Mesendoderm (in vitro differentiated cells): ENCODE data around the gene KIF5B.
"Not testable (repeated sequence)": the region's sequence is repeated elsewhere in the genome, so short reads cannot be mapped to it uniquely, and the experiment has no call there.

Experiments used
- DNase-seq: peaks from one replicate; pipeline ENCODE4 v3.0.0; 2013
- H2AK5ac ChIP-seq: 2 replicates; pipeline ENCODE4 v1.6.1; 2013; ENCODE audit warnings: low read length, inconsistent platforms
- H2BK120ac ChIP-seq: 2 replicates; pipeline ENCODE4 v1.6.1; 2013; ENCODE audit warnings: low read depth, mild to moderate bottlenecking, low read length, moderate library complexity, mixed read lengths
- H2BK15ac ChIP-seq: replicated peaks from 2 replicates; pipeline ENCODE4 v1.6.1; 2013; ENCODE audit warnings: low read depth, mild to moderate bottlenecking, moderate library complexity
- H2BK5ac ChIP-seq: 2 replicates; pipeline ENCODE4 v1.6.1; 2013; ENCODE audit warnings: low read length, inconsistent platforms
- H3K18ac ChIP-seq: 2 replicates; pipeline ENCODE4 v1.6.1; 2013; ENCODE audit warnings: mild to moderate bottlenecking, low read length, mixed read lengths
- H3K23ac ChIP-seq: one replicate; pipeline ENCODE4 v1.6.1; 2013; ENCODE audit warnings: low read length
- H3K27ac ChIP-seq: 2 replicates; pipeline ENCODE4 v1.5.1; 2013; ENCODE audit warnings: low read depth, mild to moderate bottlenecking, inconsistent platforms, low read length, moderate library complexity
- H3K27me3 ChIP-seq: 2 replicates; pipeline ENCODE4 v1.6.1; 2013; ENCODE audit warnings: low read length, control low read depth, mild to moderate bottlenecking, inconsistent platforms; ENCODE audit not compliant: insufficient read depth, poor library complexity
- H3K36me3 ChIP-seq: 2 replicates; pipeline ENCODE4 v1.6.1; 2013; ENCODE audit warnings: low read length, inconsistent platforms; ENCODE audit not compliant: control insufficient read depth, insufficient read depth
- H3K4ac ChIP-seq: one replicate; pipeline ENCODE4 v1.6.1; 2013; ENCODE audit warnings: low read depth, mild to moderate bottlenecking, low read length, moderate library complexity
- H3K4me1 ChIP-seq: 2 replicates; pipeline ENCODE4 v1.6.1; 2013; ENCODE audit warnings: low read depth, low read length, inconsistent platforms; ENCODE audit not compliant: control insufficient read depth
- H3K4me2 ChIP-seq: 2 replicates; pipeline ENCODE4 v1.6.1; 2013; ENCODE audit warnings: low read length
- H3K4me3 ChIP-seq: 2 replicates; pipeline ENCODE4 v1.5.1; 2013; ENCODE audit warnings: mild to moderate bottlenecking, low read length
- H3K56ac ChIP-seq: one replicate; pipeline ENCODE4 v1.6.1; 2013; ENCODE audit warnings: low read length
- H3K79me1 ChIP-seq: 2 replicates; pipeline ENCODE4 v1.6.1; 2013; ENCODE audit warnings: low read length, inconsistent platforms
- H3K79me2 ChIP-seq: 2 replicates; pipeline ENCODE4 v1.6.1; 2013; ENCODE audit warnings: mild to moderate bottlenecking, low read length; ENCODE audit not compliant: control insufficient read depth, insufficient read depth
- H3K9ac ChIP-seq: 2 replicates; pipeline ENCODE4 v1.6.1; 2013; ENCODE audit warnings: low read length, inconsistent platforms
- H4K5ac ChIP-seq: one replicate; pipeline ENCODE4 v1.6.1; 2013; ENCODE audit warnings: low read length
- H4K8ac ChIP-seq: one replicate; pipeline ENCODE4 v1.6.1; 2013; ENCODE audit warnings: low read depth, mild to moderate bottlenecking, control low read depth, low read length, moderate library complexity
- WGBS: extraction: QIAGEN DNeasy Blood & Tissue Kit; methylation state at CpG from one replicate; pipeline ENCODE4 v1.1.7; 2013; ENCODE audit warnings: low lambda C conversion rate, missing lambda C conversion rate; ENCODE audit not compliant: insufficient coverage; ENCODE audit errors: extremely low coverage; 5-methylcytosine and 5-hydroxymethylcytosine counted together

Gene KIF5B

DNA sequence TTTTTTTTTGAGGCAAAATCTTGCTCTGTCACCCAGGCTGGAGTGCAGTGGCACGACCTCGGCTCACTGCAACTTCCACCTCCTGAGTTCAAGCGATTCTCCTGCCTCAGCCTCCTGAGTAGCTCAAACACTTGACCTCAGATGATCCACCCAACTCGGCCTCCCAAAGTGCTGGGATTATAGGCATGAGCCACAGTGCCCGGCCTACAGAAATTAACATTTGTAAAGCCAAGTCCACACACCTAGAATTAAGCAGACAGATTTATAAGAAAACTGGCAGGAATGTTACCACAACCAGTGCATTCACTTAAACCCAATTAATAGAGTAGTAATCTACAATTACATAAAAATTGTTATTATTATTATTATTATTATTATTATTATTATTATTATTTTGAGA lies 11.7 kb upstream of the KIF5B start:
- H4K5ac ChIP-seq, H2BK120ac ChIP-seq, H3K4me2 ChIP-seq, H3K4ac ChIP-seq, H3K79me1 ChIP-seq, H3K79me2 ChIP-seq, H2AK5ac ChIP-seq, H4K8ac ChIP-seq, H3K23ac ChIP-seq, H3K56ac ChIP-seq, H3K36me3 ChIP-seq, H3K4me3 ChIP-seq, DNase-seq, H3K4me1 ChIP-seq, H3K27me3 ChIP-seq, H2BK15ac ChIP-seq, H3K9ac ChIP-seq, H3K27ac ChIP-seq, H2BK5ac ChIP-seq, H3K18ac ChIP-seq: not testable (repeated sequence)
- no CpG with 5 or more reads among the region's 5 CpGs for WGBS

GRCh38 chr10:32065856-32066255 lies 9.6 kb upstream of the KIF5B start:
- Histone ChIP-seq H2BK120ac (no peak overlapping the region), H3K4me3 (no peak overlapping the region), H2AK5ac (no peak overlapping the region), H3K4me2 (no peak overlapping the region), H3K27me3 (no peaks in the 10 kb centered on the region), H3K23ac (no peak overlapping the region), H3K79me2 (no peaks in the 10 kb centered on the region), H3K79me1 (no peaks in the 10 kb centered on the region), H4K8ac (no peak overlapping the region), H2BK5ac (no peak overlapping the region), H3K9ac (no peak overlapping the region), H3K4ac (no peak overlapping the region), H3K27ac (no peak overlapping the region), H3K18ac (no peak overlapping the region), H3K4me1 (no peaks in the 10 kb centered on the region), H4K5ac (no peak overlapping the region), H3K36me3 (no peaks in the 10 kb centered on the region), H3K56ac (no peak overlapping the region), H2BK15ac (no peak overlapping the region)
- no CpG with 5 or more reads among the region's 4 CpGs for WGBS
- no peak for DNase-seq

- Histone ChIP-seq H2BK5ac (no peak overlapping the region), H3K27me3 (no peaks in the 10 kb centered on the region), H3K4ac (no peak overlapping the region), H3K79me2 (no peaks in the 10 kb centered on the region), H4K5ac (no peak overlapping the region), H3K23ac (no peak overlapping the region), H2BK15ac (no peak overlapping the region), H3K4me2 (no peak overlapping the region), H3K27ac (no peak overlapping the region), H2AK5ac (no peak overlapping the region), H4K8ac (no peak overlapping the region), H2BK120ac (no peak overlapping the region), H3K36me3 (no peaks in the 10 kb centered on the region), H3K56ac (no peak overlapping the region), H3K79me1 (no peaks in the 10 kb centered on the region), H3K18ac (peak overlapping the region; percentile 20), H3K4me3 (no peak overlapping the region), H3K4me1 (peaks cover 2% of the 10 kb centered on the region), H3K9ac (no peak overlapping the region)
- WGBS, result no CpG with 5 or more reads among the region's 2 CpGs
- no peak for DNase-seq
Observed at GRCh38 chr10:32061440-32061839, 5.2 kb upstream of the KIF5B start.

GRCh38 chr10:32060347-32060746 lies 4.1 kb upstream of the KIF5B start:
- Histone ChIP-seq H3K36me3 (no peaks in the 10 kb centered on the region), H4K5ac (no peak overlapping the region), H3K4ac (no peak overlapping the region), H3K27ac (no peak overlapping the region), H3K79me2 (peaks cover 8% of the 10 kb centered on the region), H3K79me1 (no peaks in the 10 kb centered on the region), H4K8ac (no peak overlapping the region), H2BK15ac (no peak overlapping the region), H2AK5ac (no peak overlapping the region), H3K23ac (no peak overlapping the region), H3K18ac (no peak overlapping the region), H3K4me3 (no peak overlapping the region), H3K4me2 (no peak overlapping the region), H3K4me1 (peaks cover 2% of the 10 kb centered on the region), H2BK120ac (no peak overlapping the region), H3K56ac (no peak overlapping the region), H2BK5ac (no peak overlapping the region), H3K9ac (no peak overlapping the region), H3K27me3 (no peaks in the 10 kb centered on the region)
- WGBS, result no CpG with 5 or more reads among the region's 4 CpGs
- DNase-seq, result no peak

- H3K36me3 ChIP-seq, result no peaks in the 10 kb centered on the region
- no peak overlapping the region for H2BK5ac ChIP-seq
- no peaks in the 10 kb centered on the region for H3K79me1 ChIP-seq
- H4K8ac ChIP-seq, result no peak overlapping the region
- no peak overlapping the region for H4K5ac ChIP-seq
- H2AK5ac ChIP-seq, result no peak overlapping the region
- no peak overlapping the region for H3K56ac ChIP-seq
- peak; percentile 51 for DNase-seq
- no peak overlapping the region for H3K23ac ChIP-seq
- no peak overlapping the region for H3K4me3 ChIP-seq
- no CpG with 5 or more reads among the region's 3 CpGs for WGBS
- peaks cover 2% of the 10 kb centered on the region for H3K4me1 ChIP-seq
- no peak overlapping the region for H3K27ac ChIP-seq
- no peak overlapping the region for H2BK120ac ChIP-seq
- peaks cover 17% of the 10 kb centered on the region for H3K79me2 ChIP-seq
- H3K9ac ChIP-seq, result no peak overlapping the region
- H3K4me2 ChIP-seq, result no peak overlapping the region
- H3K18ac ChIP-seq, result no peak overlapping the region
- no peak overlapping the region for H3K4ac ChIP-seq
- no peaks in the 10 kb centered on the region for H3K27me3 ChIP-seq
- no peak overlapping the region for H2BK15ac ChIP-seq
Observed at GRCh38 chr10:32059472-32059871, 3.2 kb upstream of the KIF5B start.

DNA sequence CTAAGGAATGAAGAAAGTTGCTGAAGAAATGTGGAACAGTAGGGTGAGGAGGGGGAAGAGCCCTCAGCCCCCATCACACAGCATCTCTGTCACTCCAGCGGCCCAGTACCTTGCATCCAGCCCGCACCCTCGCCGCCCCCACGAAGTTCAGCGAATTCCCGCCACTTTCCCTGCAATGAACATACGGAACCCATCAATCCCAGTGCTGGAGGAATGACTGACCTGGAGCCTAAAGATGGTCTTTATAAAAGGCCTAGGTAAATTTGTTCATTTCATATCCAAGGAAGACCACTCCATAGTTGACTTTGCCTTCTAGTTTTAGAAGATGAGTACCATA lies 779 bp upstream of the KIF5B start:
- H3K4me2 ChIP-seq, result no peak overlapping the region
- no peak overlapping the region for H4K5ac ChIP-seq
- H3K4ac ChIP-seq, result peak overlapping the region; percentile 6
- no peak overlapping the region for H3K23ac ChIP-seq
- H3K4me3 ChIP-seq, result no peak overlapping the region
- H2AK5ac ChIP-seq, result no peak overlapping the region
- H3K9ac ChIP-seq, result peak overlapping the region; percentile 83
- WGBS, result no CpG with 5 or more reads among the region's 8 CpGs
- no peak overlapping the region for H4K8ac ChIP-seq
- peaks cover 2% of the 10 kb centered on the region for H3K4me1 ChIP-seq
- peaks cover 38% of the 10 kb centered on the region for H3K79me2 ChIP-seq
- H3K79me1 ChIP-seq, result no peaks in the 10 kb centered on the region
- no peak overlapping the region for H3K27ac ChIP-seq
- H3K56ac ChIP-seq, result peak overlapping the region; percentile 92
- H3K18ac ChIP-seq, result no peak overlapping the region
- no peak for DNase-seq
- H2BK5ac ChIP-seq, result no peak overlapping the region
- peak overlapping the region; percentile 18 for H2BK120ac ChIP-seq
- no peaks in the 10 kb centered on the region for H3K27me3 ChIP-seq
- no peak overlapping the region for H2BK15ac ChIP-seq
- no peaks in the 10 kb centered on the region for H3K36me3 ChIP-seq
